NCI-H1048 (cell line): ENCODE measurements around the gene CST6.
A peak's percentile ranks its signal among the peaks of the same experiment; 100 is the strongest.
"Not testable (repeated sequence)": the region's sequence is repeated elsewhere in the genome, so short reads cannot be mapped to it uniquely, and the experiment has no call there.

Experiments
- DNase-seq: peaks from one replicate; lab custom pipeline; 2025; lab: John Stamatoyannopoulos, UW

The CST6 gene

DNA sequence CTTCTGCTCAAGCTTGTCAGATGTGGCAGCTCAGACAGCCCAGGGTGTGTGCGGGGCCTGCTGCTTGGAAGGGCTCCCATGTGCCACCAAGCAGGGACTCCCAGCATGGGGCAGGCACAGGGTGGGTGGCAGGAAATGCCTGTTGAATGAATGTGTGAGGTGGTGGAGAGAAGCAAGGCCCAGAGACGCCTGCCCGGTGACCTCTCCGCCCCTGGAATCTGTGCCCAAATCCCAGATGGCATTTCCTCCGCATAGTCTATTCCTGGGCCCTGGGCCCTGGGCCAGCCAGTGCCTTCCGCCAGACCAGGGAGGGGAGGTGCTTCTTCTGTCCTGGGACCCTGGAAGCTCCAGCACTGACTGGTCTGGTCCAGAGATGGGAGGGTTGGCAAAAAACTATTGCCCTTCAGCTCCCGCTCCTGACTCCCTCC lies 3.7 kb downstream of the CST6 start:
- DNase-seq, result no peak

DNA sequence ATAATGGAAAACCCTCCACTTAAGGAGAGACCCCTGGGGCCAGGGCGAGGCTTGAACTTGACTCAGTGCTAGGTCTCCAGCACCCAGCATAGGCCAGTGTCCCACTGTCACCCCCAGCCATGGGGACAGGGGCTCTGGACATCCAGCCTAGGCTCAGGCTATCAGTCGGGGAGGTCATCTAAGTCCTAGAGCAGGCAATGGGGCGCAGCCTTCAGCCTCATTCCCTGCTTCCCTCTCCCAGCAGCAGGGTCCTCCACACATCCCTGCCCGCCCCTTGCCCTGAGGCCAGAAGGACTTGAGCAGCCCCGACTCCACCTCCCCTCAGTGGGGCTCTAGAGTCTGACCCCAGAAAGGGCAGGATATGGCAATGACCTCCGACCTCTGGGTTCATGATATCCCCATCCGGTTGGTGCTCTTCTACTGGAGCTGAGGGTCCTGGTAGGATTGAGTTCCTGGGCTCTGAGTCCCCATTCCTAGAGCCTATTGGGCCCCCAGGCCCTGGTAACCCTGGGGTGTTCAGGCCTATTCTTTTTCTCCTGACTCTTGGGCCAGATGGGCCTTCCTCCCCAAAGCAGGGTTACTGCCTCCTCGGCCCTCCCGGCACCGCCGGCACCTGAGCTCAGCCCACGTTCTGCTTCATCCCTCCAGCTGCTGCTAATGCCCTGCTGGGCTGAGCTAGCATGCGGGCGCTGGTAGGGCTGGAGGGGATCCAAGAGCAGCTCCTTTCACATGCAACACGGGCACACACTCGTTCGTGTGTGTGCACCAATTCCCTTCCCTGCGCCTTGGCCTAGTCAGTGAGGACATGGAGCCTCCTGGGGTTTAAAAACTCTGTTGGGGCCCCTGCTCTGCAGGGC lies 4.4 kb downstream of the CST6 start:
- DNase-seq, result no peak

DNA sequence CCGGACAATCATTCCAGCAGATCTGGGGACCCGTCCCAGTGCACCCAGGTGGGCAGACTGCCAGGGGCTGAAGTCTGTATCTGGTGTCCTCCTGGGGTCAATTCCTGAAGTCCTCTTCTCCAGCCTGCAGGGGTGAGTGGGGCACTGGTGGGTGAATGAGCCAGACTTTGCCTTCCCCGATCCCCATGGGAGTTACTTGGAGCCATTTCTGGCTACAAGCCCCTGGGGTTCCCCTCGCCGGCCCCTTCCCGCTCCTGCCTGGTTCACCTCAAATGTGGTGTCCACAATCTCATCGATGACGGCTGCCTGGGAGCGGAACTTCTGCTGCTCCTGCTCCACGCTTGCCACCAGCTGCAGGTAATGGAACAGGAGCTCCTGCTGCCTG lies 5.0 kb downstream of the CST6 start:
- DNase-seq, result no peak

DNA sequence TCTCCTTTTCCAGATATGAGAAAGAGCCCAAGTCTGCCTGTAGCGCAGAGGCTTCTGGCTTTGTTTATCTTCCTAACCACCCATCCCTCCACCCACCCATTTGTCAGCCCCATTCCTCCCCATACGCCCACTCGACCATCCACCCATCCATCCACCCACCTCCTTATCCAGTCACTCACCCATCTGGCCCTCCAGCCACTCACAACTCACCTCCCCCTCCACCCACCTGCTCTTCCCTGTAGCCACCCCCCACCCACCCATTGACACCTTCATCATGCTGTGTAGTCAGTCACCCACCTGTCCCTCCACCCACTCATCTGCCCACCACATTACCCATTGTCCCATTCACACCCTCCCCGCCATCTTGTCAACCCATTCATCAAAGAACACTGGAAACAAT lies 5.5 kb downstream of the CST6 start:
- no peak for DNase-seq

DNA sequence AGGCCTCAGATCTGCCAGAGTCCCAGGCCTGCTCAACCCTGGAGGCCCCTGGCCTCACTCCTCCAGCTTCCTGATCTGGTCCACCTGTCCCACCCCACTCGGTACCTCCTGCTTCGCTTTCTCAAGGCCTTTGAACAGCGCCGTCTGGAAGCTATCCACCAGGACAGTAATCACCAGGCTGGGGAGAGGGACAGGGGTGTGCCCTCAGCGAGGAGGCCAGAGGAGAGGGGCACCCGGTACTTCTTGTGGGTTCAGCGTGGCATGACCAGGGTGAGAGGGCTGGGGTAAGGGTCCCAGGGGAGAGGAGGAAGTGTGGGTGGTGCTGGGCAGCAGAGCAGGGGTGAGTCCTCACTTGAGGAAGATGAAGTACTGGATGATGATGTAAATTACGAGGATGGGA lies 8.4 kb downstream of the CST6 start:
- no peak for DNase-seq

DNA sequence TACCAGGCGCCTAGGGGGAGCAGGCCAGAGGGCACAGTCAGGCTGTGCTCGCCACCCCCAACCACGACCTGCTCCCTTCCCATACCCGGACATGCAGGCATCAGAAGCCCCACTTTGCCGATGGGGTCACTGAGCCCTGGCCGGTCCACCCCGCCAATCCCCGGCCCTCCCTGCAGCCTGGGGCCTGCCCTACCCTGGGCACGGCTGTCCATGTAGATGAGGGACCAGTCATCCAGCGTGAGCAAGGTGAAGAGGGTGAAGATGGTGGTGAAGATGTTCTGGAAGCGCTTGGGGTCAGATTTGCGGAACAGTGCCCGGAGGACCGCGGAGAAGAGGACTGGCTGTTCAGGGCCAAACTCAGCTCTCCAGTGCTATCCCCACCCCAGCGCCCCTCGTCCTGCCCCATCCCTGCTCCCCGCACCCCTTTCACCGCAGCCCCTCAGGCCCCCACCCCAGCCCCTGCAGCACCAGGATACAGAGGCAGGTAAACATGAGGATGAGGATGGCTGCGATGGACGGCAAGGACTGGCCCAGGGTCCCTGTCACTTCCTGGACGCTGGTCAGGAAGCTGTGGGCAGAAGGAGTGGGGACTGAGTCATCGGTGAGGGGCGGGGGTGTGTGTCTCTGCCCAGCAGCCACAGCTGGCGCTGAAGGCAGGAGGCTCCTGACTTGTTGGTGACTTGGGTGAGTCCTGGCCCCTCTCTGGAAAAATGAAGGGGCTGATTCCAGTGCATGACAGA lies 9.0 kb downstream of the CST6 start:
- DNase-seq, result no peak

DNA sequence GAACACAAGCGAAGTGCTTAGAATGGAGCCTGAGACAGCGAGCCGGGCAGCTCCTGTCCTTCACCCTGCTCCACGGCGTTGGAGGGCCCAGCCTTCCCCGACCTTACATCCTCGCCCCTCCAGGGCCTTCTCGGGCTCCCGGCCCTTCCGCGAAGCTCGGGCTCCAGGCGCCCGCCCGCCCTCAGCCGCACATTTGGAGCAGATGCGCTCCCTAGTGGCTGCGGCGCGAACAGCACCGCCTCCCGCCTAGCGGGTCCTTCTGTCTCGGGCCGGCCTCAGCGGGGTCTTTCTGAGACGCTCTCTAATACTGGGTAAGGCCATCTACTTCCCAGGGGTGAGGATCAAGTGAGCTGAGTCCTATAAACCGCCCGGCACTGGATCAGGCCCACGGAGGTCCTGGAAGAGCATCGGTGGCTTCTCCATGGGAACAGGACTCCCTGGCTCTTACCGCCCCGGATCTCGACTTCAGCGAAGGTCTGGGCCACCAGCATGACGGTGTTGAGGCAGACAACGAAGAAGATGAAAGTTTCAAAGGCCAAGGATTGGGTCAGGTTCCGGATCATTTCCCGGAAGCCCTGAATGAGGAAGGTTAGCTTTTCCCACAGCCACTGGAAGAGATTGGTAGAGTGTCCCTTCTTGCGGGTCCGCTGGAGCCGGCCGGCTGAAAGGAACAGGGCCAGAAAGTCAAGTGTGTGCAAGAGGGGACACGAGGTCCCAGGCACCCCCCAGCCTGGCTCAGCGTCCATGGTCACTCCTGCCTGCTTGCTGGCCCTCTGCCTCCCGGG lies 10.8 kb downstream of the CST6 start:
- peak; percentile 62 for DNase-seq

DNA sequence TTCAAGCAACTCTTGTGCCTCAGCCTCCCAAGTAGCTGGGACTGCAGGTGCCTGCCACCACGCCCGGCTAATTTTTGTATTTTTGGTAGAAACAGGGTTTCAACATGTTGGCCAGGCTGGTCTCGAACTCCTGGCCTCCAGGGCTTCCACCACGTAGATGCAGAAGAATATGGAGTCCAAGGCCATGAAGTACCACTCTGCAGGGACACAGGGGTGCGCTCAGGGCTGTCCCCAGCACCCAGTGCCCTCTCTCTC lies 11.3 kb downstream of the CST6 start:
- not testable (repeated sequence) for DNase-seq

DNA sequence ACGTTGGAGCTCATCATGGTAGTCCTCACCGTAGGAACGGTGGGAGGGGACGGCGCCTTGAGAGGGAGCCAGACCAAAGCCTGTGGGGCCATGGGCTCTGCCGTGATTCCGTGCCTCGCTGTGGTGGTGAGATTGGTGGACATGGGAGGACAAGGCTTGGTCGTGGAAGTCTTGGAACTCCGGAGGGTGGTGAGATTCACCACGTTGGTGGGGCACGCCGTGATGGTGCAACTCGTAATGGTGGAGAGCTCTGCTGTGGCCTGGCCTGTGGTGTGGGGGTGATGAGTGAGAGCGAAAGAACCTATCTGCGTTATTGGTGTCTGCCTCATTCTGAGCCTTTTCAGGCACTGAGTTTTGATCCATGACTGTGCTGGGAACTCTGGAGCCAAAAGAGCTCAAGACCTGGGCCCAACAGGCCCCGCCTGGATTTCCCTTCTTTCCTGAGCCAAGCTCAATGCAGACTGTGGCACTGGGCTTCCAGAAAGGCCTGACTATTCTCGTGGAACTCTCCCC lies 14.3 kb downstream of the CST6 start, which contains the start of gene CATSPER1:
CATSPER1 (minus strand) TSS at position 463 of the 513 bp plus-strand sequence; CDS start at position 363, 100 bp downstream.
- no peak for DNase-seq

DNA sequence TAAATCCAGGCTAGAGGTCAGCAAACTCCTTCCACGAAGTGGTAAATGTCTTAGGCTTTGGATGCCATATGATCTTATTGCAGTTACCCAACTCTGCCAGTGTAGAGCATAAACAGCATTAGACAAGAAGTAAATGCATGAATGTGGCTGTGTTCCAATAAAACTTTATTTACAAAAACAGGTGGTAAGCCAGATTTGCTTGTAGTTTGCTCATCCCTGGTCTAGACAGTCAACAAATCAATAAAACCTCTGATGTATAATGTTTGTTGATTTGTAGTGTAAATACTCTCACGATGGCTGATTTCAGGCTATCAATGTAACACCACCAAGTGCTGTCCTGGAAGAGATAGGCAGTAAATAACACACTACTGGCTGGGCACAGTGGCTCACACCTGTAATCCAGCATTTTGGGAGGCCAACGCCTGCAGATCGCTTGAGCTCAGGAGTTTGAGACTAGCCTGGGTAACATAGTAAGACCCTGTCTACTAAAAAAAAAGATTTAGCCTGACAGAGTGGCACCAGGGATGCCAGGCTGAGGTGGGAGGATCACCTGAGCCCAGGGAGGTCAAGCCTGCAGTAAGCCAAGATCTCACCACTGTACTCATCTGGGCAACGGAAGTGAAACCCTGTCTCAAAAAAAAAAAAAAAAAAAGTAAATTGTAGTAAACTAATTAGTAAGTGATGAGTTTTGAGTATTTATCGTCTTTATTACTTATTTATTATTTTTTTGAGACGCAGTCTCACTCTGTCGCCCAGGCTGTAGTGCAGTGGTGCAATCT lies 21.3 kb downstream of the CST6 start:
- DNase-seq, result no peak

DNA sequence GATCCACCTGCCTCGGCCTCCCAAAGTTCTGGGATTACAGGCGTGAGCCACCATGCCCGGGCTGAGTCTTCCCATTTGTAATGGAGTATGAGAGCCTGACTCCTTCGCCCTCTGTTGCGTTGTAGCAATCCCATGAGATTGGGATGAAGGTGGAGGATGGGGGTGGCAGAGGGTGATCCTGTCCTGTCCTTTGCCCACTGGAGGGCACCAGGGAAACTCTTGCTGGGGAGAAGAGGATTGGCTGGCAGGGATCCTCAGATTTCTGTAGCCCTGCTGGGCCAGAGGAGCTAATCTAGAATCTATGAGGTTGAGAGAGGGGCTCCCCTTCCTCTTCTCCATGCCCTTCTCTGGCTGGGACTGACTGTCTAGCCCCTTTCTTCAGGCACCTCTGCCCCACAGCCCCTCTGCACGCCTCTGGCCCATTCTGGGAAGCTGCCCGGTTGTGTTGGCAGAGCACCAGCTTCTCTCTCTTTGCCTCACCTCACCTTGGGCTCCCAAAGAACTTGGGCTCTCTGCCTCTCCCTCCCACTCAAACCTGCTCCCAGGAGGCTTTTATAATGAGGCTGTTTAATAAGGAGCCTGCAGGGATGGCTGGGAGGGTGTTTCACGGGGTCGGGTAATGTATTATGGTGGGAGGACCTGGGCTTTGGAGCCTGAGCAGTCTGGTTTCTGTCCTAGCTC lies 24.0 kb downstream of the CST6 start:
- DNase-seq, result no peak

DNA sequence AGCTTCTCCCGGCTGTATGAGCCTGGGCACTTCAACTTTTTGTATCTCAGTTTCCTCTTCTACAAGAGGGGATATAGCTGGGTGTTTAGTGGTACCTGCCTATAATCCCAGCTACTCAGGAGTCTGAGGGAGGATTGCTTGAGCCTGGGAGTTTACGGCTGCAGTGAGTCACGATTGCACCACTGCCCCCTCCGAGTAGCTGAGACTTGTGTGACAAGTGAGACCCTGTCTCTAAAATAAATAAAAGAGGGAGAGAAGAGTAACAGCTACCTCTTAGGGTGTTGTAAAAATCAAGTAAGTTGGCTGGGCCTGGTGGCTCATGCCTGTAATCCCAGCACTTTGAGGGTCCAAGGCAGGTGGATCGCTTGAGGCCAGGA lies 24.5 kb downstream of the CST6 start:
- DNase-seq, result no peak

DNA sequence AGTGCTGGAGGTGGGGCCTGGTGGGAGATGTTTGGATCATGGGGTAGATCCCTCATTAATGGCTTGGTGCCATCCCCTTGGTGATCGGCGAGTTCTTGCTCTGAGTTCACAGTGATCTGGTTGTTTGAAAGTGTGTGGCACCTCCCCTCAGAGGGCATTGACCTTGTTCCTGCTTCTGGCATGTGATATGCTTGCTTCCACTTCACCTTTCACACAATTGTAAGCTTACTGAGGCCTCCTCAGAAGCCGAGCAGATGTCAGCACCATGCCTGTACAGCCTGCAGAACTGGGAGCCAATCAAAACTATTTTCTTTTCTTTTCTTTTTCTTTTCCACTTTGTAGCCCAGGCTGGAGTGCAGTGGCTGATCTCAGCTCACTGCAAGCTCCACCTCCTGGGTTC lies 25.5 kb downstream of the CST6 start:
- no peak for DNase-seq

DNA sequence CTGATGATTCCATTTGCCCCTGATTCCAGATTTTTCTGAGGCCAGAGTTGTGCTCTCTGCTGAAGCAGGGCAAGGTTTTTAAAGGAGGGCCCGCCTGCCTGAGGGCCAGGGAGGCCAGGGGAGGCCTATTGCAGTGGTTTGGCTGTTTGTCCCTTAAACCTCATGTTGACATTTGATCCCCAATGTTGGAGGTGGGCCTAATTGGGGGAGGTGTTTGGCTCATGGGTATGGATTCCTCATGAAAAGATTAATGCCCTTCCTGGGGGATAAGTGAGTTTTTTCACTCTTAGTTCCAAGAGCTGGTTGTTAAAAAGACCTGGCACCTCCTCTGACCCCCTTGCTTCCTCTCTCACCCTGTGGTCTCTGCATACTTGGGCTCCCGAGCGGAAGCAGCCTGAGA lies 28.0 kb downstream of the CST6 start:
- no peak for DNase-seq

DNA sequence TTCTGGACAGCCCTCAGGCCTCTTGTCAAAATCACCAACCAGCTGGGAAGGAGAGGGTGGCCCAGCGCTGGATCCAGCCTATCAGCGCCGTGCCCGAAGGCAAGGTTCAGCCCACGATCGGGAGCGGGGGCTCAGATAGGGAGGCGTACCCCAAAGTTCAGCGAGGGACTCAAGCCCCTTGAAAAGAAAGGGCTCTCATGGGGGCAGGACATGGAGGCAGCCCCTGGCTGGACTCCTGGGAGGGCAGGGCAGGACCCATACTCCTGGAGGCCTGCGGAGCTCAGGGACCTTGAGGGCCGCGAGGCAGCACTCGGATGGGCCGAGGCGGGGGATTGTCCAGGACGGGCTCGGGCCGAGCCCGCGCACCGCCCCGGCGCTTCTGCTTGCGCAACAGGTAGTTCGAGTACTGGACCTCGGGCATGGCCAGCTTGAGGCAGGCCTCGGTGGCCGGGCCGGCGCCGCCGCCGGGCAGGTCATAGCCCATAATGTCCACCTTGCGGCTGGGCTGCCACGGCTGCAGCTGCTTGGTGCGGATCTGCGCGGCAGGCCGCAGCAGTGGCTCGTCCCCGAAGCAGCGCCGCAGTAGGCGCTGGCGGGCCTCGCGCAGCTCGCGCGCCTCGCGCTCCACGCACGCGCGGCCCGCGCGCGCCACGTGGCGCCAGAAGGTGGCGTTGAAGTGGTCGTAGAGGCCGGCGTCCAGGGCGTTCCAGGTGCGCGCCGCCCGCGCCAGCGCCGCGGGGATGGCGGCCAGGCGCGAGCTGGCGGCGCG lies 30.6 kb downstream of the CST6 start:
- no peak for DNase-seq

DNA sequence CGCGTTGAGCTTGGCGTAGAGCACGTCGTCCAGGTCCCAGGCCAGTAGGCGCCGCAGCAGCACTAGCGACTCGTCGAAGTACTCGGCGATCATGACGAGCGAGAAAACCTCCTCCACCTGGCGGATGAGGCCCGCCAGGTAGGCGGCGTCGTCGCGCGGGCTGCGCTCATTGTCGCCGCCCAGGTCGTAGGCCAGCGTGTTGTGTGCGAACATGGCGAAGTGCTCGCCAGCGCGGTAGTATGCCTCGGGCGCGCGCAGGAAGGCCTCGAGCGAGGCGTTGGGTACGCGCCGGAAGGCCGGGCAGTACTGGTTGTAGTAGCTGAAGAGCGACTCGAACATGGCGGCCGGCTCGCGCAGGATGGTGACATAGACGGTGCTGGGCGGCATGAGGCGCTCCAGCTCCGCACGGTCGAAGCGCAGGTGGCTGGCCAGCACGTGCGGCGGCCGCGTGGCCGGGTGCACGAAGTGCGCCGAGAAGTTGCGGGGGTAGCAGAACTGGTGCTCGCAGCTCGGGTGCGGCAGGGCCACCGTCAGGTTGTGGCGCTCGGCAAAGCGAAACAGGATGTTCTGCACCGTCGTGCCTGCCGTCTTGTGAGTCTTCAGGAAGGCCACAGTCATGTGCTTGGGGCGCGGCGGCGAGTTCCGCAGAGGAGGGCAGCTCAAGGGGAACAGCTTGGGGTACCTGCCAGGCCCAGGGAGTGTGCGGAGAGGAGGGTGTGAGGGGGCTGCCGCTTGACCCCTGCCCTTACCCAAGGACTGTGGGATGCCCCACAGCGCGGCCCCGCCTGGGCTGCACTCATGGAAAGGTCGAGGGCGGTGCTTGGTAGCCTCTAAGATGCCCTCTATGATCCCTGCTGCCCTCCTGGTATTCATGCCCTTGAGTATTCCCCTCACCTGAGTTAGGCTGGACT lies 31.4 kb downstream of the CST6 start:
- no peak for DNase-seq

DNA sequence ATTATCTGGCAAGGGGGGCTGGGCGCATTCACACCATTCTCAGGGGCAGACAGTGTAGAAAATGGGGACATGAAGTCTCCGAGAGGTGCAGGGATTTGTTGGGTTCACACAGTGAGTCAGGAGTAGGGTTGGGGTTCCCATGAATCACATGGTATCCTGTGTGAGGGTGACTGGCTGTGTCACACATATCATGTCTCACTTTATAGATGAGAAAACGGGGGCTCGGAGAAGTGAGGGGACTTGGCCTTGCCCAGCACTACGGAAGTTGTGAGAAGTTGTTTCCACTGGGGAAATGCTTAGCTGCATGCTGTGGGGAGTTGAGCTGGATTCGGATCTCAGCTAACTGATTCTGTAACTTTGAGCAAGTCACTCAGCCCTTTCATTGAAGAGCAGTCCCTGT lies 32.9 kb downstream of the CST6 start:
- no peak for DNase-seq

DNA sequence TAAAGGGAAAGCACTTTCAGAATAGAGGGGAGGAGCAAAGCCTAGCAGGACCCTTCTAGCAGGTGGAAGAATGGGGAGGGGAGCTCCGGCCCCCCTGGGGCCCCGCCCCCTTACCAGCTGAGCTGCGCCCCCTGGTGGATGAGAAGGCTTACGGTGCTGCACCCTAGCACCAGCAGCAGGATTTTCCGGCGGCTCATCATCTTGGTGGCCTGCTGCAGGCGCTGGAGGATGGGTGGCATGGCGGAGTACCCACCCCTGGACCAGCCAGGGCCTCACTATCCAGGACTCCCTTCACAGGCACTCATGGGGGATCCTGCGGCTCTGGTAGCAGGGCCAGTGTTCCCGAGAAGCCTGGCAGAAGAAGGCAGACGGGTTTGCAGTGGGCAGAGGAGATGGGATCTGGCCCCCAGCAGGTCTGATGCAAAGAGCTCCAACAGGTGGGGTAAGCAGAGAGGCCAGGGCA lies 33.4 kb downstream of the CST6 start:
- peak; percentile 56 for DNase-seq

DNA sequence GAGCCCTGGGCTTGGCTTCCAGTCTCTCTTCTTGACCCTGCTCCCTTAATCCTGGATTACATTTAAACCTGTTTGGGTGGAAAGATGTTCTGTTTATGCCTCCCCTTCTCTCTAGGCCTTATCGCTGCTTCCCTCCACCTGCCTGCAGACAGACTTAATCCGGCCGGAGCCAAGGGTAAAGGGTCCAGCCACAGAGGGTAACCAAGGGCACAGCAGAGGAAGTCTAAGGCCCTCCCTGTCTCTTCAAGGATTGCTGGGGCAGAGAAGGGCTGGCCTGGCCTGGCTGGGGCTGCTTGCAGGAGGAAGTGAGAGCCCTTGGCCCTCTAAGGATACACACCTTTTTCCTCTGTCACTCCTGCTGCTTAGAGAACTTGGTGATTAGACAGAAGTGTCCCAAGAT lies 35.1 kb downstream of the CST6 start:
- no peak for DNase-seq
